CMK (cell line): ENCODE measurements around the gene PRKG1.

Source experiments
- DNase-seq: peaks from one replicate; pipeline ENCODE4 v3.0.0-alpha.2; 2010; ENCODE audit warnings: low read depth

PRKG1 gene

GRCh38 chr10:51074238-51075028 lies at the start of gene PRKG1:
PRKG1 (plus strand) TSS chr10:51074487.
- no peak for DNase-seq

- no peak for DNase-seq
These were observed 45.9 kb upstream of the PRKG1 start for GRCh38 chr10:51028420-51028819.

- no peak for DNase-seq
These were observed 45.1 kb upstream of the PRKG1 start for GRCh38 chr10:51029172-51029641.

GRCh38 chr10:51030480-51030879 lies 43.8 kb upstream of the PRKG1 start:
- no peak for DNase-seq

- DNase-seq: no peak
These were observed 42.3 kb upstream of the PRKG1 start for GRCh38 chr10:51031950-51032349.

- no peak for DNase-seq
These were observed 39.5 kb upstream of the PRKG1 start for GRCh38 chr10:51034769-51035168.

GRCh38 chr10:51035344-51035743 lies 38.9 kb upstream of the PRKG1 start:
- no peak for DNase-seq

GRCh38 chr10:51045871-51046270 lies 28.4 kb upstream of the PRKG1 start:
- no peak for DNase-seq

- no peak for DNase-seq
These were observed 27.6 kb upstream of the PRKG1 start for GRCh38 chr10:51046654-51047053.

GRCh38 chr10:51047857-51048256 lies 26.4 kb upstream of the PRKG1 start:
- no peak for DNase-seq

- DNase-seq: no peak
These were observed 25.5 kb upstream of the PRKG1 start for GRCh38 chr10:51048792-51049191.

- no peak for DNase-seq
These were observed 22.1 kb upstream of the PRKG1 start for GRCh38 chr10:51052163-51052562.

GRCh38 chr10:51057925-51058324 lies 16.4 kb upstream of the PRKG1 start:
- no peak for DNase-seq

GRCh38 chr10:51063166-51063565 lies 11.1 kb upstream of the PRKG1 start:
- DNase-seq: no peak

- DNase-seq: no peak
These were observed 10.4 kb upstream of the PRKG1 start for GRCh38 chr10:51063659-51064535.

GRCh38 chr10:51066231-51066630 lies 8.1 kb upstream of the PRKG1 start:
- DNase-seq: no peak

GRCh38 chr10:51072210-51072609 lies 2.1 kb upstream of the PRKG1 start:
- DNase-seq: no peak

GRCh38 chr10:51072921-51073434 lies 1.3 kb upstream of the PRKG1 start:
- DNase-seq: no peak

- DNase-seq: no peak
These were observed 642 bp upstream of the PRKG1 start for GRCh38 chr10:51073453-51074237.

- DNase-seq: no peak
These were observed 971 bp downstream of the PRKG1 start for GRCh38 chr10:51075043-51075872.

GRCh38 chr10:51075873-51076229 lies 1.6 kb downstream of the PRKG1 start:
- no peak for DNase-seq
